Measurements from ENCODE around the gene CARMIL3.

The CARMIL3 gene

DNA sequence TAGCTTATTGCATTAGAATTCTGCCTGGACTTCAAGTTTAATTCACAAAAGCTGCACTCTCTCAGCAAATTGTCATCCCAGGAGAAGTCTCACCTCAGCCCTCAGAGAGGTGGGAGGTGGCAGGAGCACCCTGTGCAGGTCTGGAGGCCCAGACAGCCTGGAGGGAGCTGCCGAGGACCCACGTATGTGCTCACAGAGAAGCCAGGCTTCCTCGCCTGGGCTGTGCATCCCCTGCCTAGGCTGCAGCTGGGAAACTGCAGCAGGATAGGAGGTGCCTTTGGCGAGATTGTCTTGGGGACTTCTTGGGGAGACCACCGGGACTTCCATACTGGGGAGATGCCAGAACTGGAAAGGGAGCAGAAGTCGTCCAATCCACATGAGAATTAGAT, 28.3 kb downstream of the CARMIL3 start:
- no peak for DNase-seq

DNA sequence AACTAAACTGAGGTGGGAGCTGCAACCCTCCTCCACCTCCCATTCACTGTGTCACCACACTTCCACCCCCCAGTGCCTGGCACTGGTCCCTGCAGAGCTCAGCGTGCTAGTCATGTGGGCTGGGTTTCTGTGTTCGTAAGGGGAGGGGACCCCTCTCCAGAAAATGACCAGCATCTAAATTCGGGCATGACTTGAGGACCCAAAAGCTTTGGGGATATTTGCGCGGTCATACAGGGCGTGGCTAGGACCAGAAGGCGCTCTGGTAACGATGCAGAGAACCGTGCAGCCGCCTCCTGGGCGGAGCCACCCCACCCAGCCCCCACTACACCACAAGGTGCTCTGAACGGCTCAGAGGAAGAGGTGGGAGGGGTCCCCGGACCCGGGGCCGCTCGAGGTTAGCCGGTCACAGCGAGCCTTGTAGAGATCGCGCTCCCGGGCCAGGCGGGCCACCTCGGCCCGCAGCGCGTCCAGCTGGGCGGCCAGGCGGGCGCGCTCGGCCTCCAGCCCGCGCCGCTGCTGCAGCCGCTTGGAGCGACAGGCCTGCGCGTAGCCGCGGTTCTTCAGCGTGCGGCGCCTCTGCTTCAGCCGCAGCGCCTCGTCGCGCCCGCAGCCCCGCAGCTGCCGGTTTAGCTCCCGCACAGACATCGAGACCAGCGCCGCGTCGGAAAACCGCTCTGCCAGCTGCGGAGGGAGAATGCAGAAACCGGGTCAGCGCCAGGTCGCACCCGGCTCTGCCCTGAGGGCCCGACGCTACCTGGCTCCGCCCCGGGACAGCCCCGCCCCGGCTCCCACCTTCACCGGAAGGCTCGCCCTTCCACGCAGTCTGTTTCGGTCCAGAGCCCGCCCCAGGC, 29.3 kb downstream of the CARMIL3 start:
- peak; percentile 35 for DNase-seq

DNA sequence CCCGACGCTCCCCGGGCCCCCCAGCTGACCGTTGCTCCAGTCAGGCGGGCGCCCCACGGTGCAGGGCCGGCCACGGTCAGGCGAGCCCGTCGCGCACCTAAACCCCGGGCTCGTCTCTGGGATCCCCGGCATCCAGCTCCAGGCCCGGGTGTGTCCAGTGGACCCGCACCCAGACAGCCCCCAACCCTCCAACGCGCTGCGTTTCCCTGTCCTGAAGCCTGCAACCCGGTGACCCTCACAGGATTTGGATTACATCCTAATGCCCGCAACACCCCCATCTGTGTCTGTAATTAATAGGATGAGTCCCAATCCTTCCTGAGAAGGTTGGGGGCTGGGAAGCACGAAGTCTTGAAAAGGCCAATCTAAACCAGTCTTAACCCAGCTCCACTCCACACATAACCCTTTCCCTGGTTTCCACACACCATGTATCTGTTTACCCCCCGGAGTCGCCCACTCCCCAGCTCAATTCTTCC, 30.0 kb downstream of the CARMIL3 start:
- no peak for DNase-seq

DNA sequence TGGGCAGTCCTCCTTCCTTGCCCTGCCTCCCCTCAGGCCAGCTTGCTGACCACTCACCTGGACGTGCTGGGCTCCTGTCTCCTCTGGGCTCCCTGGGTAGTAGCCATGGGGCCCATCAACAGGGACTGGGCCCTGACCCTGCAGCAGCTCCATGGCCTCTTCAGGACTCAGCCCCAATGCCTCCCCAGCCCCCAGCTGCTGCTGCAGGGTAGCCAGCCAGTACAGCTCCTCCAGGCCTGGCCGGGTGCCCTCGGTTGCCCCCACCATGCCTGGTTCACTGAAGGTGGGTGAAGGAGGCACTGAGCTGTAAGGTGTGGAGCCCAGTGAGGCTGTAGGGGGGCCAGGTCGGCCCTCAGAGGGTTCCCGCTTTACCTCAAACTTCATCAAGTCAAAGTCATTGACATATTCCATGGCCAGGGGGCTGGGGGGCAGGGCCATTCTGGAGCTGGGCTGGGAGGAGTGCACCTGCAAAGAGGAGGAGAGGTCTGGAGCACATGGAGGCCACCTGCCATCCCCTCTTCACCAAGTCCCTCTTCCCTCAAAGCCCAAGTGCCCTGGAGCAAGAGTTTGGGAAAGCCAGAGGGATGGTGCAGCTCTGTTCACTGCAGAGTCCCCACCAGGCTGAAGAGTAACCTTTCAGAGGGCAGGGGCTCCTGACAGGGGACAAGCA, 30.7 kb downstream of the CARMIL3 start:
- no peak for DNase-seq

DNA sequence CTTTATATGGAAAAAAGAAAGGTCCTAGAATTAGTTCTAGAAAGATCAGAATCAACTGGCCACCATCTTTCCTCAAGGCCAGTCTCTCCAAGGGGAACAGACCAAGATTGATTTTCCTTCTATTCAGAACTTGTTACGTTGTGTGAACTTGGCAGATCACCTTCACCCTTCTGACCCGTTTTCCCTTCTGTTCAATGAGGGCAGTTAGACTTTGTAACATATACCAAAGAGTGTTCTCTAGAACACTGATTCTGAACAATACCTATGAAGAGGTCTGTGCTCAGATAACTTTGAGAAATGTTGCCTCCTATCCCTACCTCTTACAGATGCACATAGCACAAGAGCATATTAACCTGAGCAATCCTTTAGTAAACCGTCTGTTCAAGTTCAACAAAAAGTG, 31.7 kb downstream of the CARMIL3 start:
- DNase-seq = no peak

DNA sequence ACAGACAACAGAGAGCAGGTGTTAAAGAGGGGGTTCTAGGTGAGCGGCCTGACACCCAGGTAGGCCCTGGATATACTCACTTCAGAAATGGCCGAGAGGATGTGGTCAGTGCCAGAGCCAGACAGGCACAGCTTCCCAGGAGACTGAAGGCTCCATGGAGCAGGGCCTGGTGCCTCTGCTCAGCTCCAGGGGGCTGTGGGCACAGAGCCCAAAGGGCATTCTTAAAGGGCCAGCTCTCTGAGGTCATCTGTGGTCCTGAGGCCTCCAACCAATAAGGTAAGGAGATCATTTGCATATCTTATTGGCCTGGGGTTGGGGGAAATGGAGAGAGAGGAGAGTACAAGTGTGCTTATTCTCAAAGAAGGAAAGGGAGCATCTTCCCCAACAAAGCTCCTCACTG, 32.6 kb downstream of the CARMIL3 start:
- DNase-seq = no peak

DNA sequence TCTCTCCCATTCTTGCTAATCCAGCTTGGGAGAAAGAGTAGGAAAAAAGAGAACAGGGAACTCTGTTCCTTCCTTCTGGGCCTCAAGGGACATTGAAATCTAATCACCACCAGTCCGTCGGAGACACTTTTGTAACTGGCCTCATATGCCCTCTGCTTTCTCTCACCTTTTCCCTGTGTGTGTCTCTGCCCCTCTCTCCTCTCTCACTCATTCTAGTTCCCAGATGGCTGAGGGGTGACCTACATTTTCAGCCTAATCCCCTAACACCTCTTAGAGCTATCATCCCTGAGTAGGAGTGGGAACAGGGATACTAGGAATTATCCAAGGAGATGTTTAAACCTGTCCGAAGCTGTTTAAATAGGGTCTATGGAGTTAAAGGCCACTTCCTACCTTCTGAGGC, 33.4 kb downstream of the CARMIL3 start:
- DNase-seq = no peak

DNA sequence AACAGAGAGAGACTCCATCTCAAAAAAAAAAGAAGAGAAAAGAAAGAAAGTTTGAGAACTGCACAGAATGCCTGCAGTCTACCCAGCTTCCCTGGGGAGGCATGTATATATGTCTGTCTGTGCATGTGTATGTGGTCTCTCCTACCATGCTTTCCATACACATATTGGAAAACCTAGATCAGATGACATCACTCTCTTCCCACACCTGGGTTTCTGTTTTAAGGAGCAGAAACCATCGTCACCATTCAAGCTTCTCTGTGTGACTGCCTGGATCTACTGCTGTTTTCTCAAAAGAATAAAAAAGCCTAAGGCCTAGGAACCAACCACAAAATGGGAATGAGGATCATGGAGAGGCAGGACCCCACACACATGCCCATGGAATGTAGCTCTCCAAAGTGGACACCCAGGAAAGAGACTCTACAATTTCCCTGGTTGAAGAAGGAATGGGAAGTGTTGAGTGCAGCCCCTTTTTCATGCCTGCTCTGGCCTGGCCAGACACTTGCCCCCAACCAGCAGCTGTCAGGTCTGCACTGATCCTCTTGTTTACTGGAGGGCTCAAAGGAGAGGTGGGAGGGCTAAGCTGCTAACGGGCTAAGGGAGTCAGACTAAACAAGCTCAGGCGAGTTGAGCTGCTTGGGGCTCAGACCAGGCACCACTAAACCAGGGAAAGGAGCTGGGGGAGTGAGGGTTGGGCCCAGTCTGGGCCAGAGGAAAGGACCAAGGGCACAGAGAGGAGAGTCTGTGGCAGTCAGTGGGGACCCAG, 34.6 kb downstream of the CARMIL3 start:
- DNase-seq = no peak

DNA sequence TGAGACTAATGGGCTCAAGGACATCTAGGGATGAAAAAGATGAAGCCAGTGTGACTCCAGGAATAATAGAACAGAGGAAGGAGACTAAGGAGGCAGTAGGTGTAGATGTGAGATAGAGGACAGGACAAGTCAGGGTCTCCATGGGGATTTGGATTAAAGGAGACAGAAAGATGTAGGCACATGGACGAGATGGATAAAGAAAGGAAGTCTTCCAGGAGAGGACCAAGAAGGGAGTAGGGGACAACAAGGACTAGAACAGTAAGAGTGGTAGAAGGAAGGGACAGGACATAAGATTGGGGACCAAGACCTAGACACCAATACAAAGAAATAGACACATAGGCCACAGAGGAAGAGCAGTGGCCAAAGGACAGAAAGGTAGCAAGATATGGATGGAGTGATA, 35.2 kb downstream of the CARMIL3 start:
- DNase-seq = no peak

DNA sequence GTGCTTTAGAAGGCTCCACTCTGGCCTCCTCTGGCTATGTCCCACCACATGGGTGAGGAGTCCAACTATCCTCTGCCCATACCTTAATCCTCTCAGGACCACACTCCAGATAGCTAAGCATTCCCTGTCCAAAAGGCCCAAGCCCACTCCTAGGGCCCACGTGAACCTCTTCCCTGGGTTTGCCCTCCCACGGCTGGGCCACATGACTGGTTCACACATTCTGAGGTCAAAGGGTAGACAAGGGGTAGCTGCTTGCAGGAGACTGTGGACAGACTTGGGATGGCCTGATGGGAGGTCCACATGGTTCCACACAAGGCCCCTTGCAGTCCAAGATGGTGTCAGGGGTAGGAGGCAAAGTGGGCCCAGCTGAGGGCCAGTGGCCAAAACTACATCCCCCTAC, 36.3 kb downstream of the CARMIL3 start:
- no peak for DNase-seq

DNA sequence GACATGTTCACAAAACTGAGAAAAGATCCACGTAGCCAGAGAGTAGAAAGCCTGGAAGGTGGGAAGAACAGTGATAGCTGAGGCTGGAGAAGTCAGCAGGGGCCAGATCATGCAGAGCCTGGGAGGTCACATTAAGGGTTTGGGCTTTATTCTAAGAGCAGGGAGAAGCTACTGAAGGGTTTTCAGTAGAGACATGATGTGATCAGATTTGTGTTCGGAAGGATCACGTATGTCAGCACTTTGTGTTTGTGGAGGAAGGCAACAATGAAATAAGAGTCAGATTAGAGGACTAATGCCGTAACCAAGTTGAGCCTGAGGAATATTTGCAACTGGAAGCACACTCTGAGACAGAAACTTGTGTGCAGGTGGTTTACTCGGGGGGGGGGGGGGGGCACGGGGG, 38.1 kb downstream of the CARMIL3 start:
- no peak for DNase-seq

DNA sequence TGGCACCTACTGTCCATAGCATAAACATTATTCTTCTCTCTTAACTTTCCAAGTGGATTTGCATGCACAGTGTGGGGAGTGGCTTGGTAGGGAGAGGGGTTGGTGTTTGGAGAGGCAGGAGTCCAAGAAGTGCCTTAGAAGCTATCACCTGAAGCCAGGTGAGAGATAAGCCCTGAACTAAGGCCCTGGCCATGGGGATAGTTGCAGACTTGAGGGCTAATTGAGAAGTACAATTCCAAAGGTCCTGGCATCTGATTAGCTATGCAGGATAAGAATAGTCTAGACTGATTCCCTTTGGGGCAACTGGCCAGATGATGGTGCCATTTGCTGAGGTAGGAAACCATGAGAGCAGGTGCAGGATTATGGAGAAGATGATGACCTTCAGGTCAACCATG, 40.3 kb downstream of the CARMIL3 start:
- no peak for DNase-seq

DNA sequence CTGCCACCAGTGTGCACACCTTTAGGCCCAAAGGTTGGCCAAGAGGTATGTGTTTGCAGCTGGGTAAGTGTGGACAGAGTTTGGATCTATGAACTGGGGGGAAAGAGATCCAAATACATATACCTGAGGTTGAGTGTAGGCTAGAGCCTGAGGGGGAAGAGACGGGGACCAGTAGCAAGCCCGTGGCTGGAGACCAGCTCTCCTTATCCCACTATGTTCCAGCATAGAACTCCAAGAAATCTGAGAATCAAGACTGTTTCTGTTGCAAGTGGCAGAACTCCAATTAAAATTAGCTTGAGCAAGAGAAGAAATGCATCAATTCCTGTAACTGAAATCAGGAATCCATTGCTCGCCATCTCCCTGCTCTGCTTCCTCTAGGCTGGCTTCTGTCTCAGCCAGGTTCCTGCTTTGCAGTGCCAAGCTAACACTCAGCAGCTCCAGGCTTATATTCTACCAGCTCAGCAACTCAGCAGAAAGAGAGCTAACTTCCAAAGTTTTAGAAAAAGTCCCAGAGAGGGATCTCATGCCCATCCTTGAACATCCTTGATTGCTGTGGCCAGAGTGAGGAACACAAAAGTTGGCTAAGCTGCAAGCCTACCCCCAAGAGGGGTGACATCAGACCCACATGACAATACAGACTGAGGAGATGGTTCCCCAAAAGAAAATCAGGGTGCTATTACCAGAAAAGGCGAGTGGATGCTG, 40.8 kb downstream of the CARMIL3 start:
- DNase-seq = no peak

DNA sequence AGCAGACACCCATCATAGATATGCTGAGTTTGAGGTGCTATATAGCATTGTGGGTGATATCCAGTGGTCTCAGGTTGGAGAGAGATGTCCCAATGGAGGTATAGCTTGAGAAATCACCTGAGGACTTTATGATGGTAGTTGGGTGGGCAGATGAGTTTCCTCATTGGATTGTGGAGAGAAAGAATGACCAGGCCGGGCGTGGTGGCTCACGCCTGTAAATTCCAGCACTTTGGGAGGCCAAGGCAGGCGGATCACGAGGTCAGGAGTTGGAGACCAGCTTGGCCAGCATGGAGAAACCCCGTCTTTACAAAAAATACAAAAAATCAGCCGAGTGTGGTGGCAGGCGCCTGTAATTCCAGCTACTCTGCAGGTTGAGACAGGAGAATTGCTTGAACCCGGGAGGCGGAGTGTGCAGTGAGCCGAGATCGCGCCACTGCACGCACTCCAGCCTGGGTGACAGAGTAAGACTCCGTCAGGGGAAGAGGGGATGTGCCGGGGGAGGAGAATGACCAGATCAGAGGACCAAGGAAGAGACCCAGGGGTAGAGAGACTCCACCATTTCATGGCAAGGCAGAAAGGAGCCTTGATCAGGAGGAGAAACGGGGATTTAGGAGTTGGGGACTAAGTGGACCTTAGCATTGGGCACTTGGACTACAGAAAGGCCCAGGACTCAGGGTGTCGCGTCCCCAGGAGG, 41.5 kb downstream of the CARMIL3 start:
- no peak for DNase-seq

DNA sequence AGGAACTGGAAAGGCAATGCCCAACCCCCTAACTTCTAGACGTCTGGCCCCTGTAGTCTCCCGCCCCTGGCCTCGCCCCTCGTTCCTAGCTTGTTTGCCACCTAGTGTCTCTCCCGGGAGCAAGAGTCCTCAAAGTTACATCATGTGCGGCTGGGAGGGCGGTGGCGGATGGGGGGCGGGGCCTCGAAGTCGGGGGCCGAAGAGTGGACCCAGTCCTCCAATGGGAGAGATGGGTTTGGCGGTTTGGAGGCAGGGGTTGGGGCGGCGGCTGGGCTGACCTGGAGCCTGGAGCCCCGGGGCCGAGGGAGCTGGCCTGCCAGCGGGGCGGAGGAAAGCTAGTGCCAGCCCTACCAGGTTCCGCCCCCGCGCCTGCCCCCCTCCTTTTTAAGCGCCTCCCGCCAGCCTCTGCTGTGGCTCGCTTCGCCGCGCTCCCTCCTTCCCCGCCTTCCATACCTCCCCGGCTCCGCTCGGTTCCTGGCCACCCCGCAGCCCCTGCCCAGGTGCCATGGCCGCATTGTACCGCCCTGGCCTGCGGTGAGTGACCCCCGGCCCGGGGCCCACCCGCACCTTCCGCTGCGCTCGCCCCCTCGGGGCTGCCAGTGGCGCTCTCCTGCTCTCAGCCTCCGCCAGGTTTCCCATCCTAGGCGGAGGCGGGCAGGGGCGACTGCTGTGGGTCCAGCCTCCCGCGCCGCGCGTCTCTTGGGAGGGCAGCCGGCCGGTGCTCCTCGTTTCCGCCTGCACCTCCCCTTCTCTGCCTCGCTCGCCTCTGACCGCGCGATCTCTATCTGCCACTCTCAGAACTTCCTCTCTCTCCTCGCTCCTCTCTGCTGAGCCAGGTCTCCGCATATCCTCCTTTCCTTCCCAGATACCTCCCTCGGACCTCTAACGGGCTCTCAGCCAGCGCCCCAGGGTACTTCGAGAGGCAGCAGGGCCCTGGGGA, 42.4 kb downstream of the CARMIL3 start, which contains the start of gene PCK2:
PCK2 (plus strand) TSS at position 411 of the 940 bp plus-strand sequence; CDS start at position 506, 95 bp downstream.
- DNase-seq = peak; percentile 72

DNA sequence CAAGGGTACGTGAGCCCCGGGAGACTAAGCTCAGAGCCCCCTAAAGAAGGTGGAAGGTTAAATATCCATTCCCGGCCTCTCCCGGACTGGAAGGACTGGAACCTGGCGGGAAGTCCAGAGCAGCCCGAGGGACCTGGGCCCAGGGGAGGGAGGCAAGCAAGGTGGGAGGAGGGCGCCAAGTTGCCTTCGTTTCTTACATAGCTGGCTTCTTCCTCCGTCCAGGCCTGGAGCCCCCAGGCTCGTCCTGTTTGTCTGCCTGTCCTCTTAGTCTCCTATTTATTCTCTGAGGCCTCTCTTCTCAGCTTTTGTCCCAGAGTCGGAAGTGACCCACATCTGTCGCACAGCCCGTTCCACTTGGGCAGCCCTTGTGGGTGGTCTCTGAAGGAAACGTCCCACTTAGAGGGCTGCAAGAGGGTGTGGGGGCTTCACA, 43.0 kb downstream of the CARMIL3 start:
- no peak for DNase-seq

DNA sequence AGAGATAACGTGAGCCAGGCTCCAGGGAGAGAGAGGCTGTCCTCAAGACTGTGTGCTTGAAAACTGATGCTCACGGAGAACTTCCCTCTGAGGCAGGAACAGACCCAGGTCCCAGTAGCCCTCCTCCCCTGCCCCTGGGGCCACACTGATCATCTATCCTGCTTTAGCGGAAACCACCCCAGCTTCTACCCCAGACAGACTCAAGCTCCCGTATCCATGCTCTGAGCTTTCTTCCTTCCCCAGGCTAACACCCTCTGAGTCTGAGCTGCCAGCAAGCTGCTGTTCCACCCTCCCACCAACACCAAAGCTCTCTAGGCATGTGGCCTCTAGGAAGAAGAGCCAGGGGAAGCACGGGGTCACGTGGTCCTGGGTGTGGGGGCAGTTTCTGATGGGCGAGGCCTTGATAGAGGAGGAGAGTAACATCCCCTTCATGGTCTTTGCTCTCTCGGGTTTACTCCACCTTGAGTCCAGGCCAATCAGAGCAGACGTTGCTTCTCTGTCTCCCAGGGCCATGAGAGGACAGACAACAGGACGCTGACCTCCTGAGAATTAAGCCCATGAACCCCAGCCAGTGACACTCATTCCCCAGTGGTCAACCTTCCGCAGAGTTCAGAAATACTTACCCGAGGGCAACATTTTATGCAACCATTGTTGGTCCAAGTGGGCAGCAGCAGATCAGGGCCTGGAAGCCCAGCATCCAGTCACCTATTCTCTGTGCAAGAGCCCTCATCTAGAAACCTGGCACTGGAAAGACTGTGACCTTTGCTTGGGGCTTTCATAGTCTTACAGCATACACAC, 43.7 kb downstream of the CARMIL3 start:
- DNase-seq = no peak

DNA sequence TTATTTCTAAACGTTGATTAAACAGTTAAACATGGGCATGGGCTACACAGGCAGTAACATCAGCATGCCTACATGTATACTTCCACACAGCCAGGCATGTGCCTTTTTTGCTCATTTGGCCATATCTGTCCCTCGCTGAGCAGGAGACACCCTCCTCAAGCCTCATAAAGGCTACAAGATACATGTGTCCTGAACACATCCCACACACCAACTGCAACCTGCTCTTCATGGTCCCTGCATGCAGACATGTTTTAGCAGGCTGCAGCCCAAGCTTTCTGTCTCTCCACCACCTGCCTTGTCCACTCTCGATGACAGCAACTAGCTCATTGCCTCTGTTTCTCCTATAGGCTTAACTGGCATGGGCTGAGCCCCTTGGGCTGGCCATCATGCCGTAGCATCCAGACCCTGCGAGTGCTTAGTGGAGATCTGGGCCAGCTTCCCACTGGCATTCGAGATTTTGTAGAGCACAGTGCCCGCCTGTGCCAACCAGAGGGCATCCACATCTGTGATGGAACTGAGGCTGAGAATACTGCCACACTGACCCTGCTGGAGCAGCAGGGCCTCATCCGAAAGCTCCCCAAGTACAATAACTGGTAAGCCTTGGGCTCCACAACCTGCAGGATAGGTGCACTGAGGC, 44.9 kb downstream of the CARMIL3 start:
- DNase-seq = no peak

DNA sequence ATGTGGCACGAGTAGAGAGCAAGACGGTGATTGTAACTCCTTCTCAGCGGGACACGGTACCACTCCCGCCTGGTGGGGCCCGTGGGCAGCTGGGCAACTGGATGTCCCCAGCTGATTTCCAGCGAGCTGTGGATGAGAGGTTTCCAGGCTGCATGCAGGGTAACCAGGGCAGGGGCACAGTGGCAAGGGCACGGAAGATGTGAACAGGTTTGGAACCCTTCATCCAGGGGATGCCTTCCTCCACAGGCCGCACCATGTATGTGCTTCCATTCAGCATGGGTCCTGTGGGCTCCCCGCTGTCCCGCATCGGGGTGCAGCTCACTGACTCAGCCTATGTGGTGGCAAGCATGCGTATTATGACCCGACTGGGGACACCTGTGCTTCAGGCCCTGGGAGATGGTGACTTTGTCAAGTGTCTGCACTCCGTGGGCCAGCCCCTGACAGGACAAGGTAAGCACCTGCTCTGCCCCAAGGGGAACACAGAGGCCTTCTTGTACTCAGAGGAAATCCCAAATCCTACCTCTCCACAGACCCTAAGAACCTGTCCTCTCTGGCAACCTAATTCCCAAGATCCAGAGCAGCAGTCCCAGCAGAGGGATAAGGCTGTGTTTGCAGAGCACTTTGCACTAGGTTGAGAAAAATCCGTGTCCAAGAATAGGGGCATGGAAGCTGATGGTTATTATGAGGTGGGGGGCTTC, 46.6 kb downstream of the CARMIL3 start:
- DNase-seq = no peak
